ENCODE measurements around the gene HTATSF1. TPM values are rescaled to one million over a fixed set of nuclear protein-coding genes. Genes with fewer than 3 reads are reported as not detected.

The HTATSF1 gene
- total RNA-seq, 1 experiment from 2014 or later, result 49.5 TPM

DNA sequence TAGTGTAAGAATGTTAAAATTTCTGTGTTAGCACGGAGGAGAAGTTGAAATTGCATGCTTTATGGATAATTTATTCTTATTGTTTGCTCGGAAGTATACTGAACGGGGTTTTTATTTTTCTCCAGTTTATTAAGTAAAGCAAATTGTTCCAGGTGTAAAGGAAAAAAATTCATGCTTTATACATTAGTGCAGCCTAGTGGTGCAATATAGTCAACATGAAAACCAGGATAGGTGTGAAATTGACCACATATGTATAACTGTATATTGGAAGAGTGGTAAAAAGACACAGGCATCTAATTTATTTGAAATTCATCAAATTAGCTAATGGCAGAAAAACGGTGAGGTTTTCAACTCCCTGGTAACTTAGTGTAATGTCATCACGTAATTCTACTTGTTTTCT is 8.7 kb upstream of the HTATSF1 start:
- Histone ChIP-seq H2AK5ac (ENCODE audit: insufficient read length, low read length) (no peak overlapping the region), H4K91ac (ENCODE audit: insufficient read length, low read depth, low read length) (no peak overlapping the region)

More for the DNA sequence above, 8.7 kb upstream of the HTATSF1 start:
- H3K4me2 ChIP-seq (ENCODE audit: insufficient read depth, insufficient read length, low read length), result no peak overlapping the region
- H2BK20ac ChIP-seq (ENCODE audit: low read depth, low read length, poor library complexity, severe bottlenecking), result no peak overlapping the region
- H3K4me1 ChIP-seq (ENCODE audit: insufficient read depth, low read length), result no peaks in the 10 kb centered on the region
- H2BK15ac ChIP-seq (ENCODE audit: low read depth, low read length), result no peak overlapping the region
- no peak overlapping the region for H3K9ac ChIP-seq (ENCODE audit: extremely low read depth, insufficient read length, low read length)
- TF ChIP-seq, protein P1, sequence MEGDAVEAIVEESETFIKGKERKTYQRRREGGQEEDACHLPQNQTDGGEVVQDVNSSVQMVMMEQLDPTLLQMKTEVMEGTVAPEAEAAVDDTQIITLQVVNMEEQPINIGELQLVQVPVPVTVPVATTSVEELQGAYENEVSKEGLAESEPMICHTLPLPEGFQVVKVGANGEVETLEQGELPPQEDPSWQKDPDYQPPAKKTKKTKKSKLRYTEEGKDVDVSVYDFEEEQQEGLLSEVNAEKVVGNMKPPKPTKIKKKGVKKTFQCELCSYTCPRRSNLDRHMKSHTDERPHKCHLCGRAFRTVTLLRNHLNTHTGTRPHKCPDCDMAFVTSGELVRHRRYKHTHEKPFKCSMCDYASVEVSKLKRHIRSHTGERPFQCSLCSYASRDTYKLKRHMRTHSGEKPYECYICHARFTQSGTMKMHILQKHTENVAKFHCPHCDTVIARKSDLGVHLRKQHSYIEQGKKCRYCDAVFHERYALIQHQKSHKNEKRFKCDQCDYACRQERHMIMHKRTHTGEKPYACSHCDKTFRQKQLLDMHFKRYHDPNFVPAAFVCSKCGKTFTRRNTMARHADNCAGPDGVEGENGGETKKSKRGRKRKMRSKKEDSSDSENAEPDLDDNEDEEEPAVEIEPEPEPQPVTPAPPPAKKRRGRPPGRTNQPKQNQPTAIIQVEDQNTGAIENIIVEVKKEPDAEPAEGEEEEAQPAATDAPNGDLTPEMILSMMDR (conservative IDR thresholded peaks at IDR 0.05), result no peak
- H4K8ac ChIP-seq (replicated peaks; ENCODE audit: insufficient read length, low read depth, low read length), result no peak overlapping the region
- no peak overlapping the region for H2BK5ac ChIP-seq (ENCODE audit: insufficient read length, low read length)
- H3K79me2 ChIP-seq (ENCODE audit: insufficient read depth, low read length), result no peaks in the 10 kb centered on the region
- H3K27ac ChIP-seq (ENCODE audit: insufficient read length, low read depth, low read length), result no peak overlapping the region
- no peak overlapping the region for H3K18ac ChIP-seq (ENCODE audit: insufficient read length, low read depth, low read length)
- H4K5ac ChIP-seq (ENCODE audit: insufficient read length, low read depth, low read length), result no peak overlapping the region
- H2BK120ac ChIP-seq (ENCODE audit: low read depth, low read length, poor library complexity, severe bottlenecking), result no peak overlapping the region
- H4K20me1 ChIP-seq (ENCODE audit: control insufficient read depth, insufficient read depth, insufficient read length), result no peaks in the 10 kb centered on the region
- H3K14ac ChIP-seq (ENCODE audit: insufficient read depth, low read length), result no peak overlapping the region
- no peaks in the 10 kb centered on the region for H3K79me1 ChIP-seq (ENCODE audit: insufficient read depth, low read depth, low read length, poor library complexity, severe bottlenecking)
- no peak overlapping the region for H3K56ac ChIP-seq (ENCODE audit: insufficient read length, low read depth, low read length)
- no peak overlapping the region for H3K4me3 Mint-ChIP-seq
- no peak overlapping the region for H3K23ac ChIP-seq (ENCODE audit: insufficient read length, low read depth, low read length)
- WGBS (ENCODE audit: extremely low coverage, insufficient read length, low lambda C conversion rate), result 100% methylated on average over 1 of the region's 5 CpGs
- H2BK12ac ChIP-seq (ENCODE audit: insufficient read length, low read depth, low read length), result no peak overlapping the region
- no peak overlapping the region for H2AFZ ChIP-seq (ENCODE audit: low read length)
- DNase-seq, result no peak
- H3K27ac Mint-ChIP-seq, result no peak overlapping the region
- peaks cover 30% of the 10 kb centered on the region for H3K27me3 Mint-ChIP-seq (ENCODE audit: low read depth)
- peaks cover 33% of the 10 kb centered on the region for H3K9me3 ChIP-seq (ENCODE audit: control insufficient read depth, low read depth, low read length)
- peaks cover 60 to 65% of the 10 kb centered on the region in 2 experiments for H3K9me3 Mint-ChIP-seq
- no peaks in the 10 kb centered on the region for H3K27me3 ChIP-seq (ENCODE audit: insufficient read depth, low read length)
- H3K4ac ChIP-seq (ENCODE audit: low read depth, low read length), result no peak overlapping the region
- no peak overlapping the region for H3T11ph ChIP-seq (ENCODE audit: low read length)
- no peaks in the 10 kb centered on the region; a peak in 1 of 7 replicates for H3K36me3 Mint-ChIP-seq (ENCODE audit: insufficient read depth in 1 of 3, low read depth in 3 of 3)
- H3K4me1 Mint-ChIP-seq, result no peaks in the 10 kb centered on the region
- H3K23me2 ChIP-seq (ENCODE audit: insufficient read length, low read depth, low read length, poor library complexity, severe bottlenecking), result no peaks in the 10 kb centered on the region

Measured in H9 (cell line).